Lower lobe of right lung (tissue), 2 donors: ENCODE data around the gene PPIL1. TPM values are rescaled to one million over a fixed set of nuclear protein-coding genes. Genes with fewer than 3 reads are reported as not detected.

Source experiments
- ATAC-seq, 2 donors: fragments of 200-7000 bp; cut with Tn5 transposase; one replicate each; pipeline ENCODE4 v1.9.1; 2020 to 2022; ENCODE audit warnings: mild to moderate bottlenecking in 2 of 2, moderate library complexity in 2 of 2
- DNase-seq: peaks from one replicate; pipeline ENCODE4 v3.0.0-alpha.2; 2020
- H3K27ac ChIP-seq: fragments of 200-600 bp; one replicate; pipeline ENCODE4 v1.8.0; 2022
- H3K27me3 ChIP-seq: fragments of 200-600 bp; one replicate; pipeline ENCODE4 v1.8.0; 2022; ENCODE audit warnings: low read depth
- H3K36me3 ChIP-seq: fragments of 200-600 bp; one replicate; pipeline ENCODE4 v1.8.0; 2022; ENCODE audit warnings: mild to moderate bottlenecking
- H3K4me1 ChIP-seq: fragments of 200-600 bp; one replicate; pipeline ENCODE4 v1.8.0; 2022
- H3K4me3 ChIP-seq: fragments of 200-600 bp; one replicate; pipeline ENCODE4 v1.8.0; 2022; ENCODE audit warnings: mild to moderate bottlenecking
- H3K9me3 ChIP-seq: fragments of 200-600 bp; one replicate; pipeline ENCODE4 v1.8.0; 2022
- intact Hi-C: fragments of 100-400 bp; cut with DNase I; formaldehyde crosslinking; loops from one replicate; pipeline ENCODE4 v1.11.0; 2022
- total RNA-seq: library from RNA; stranded (reverse); fragmentation: NEBNext Ultra II Directional; extraction: Animal tissue kit (Norgen Biotek cat#: 25700); gene quantifications from one replicate; pipeline ENCODE4 v1.2.1, GENCODE V29; 2021
- TF ChIP-seq, protein P1 (sequence below): fragments of 200-600 bp; IDR thresholded peaks from one replicate; pipeline ENCODE4 v1.8.0; 2022; ENCODE audit warnings: antibody characterized with exemption, mild to moderate bottlenecking
- donor health status: DM: no; HTN: yes; CAD: no; lungs with severe emphysema.

Gene PPIL1
- total RNA-seq, 1 donor from 2014 or later, result 14.4 TPM

DNA sequence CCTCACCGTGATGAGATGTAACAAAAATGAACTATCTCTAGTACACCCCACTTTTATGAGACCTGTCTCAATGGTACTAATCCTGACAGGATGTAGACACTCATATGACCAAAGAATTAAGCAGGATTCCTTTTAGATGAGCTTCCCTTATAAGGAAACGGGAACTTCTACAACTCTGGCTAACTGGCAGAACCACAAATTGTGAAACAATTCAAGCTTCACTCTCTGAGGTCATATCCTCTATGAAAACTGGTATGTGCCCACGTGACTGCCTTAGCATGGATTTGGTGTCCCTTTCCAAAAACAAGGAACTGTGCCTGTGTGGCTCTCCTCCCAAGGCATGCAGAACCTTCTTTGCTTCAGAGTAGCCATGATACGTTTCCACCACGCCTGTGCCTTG is 21.3 kb downstream of the PPIL1 start:
- intact Hi-C loops, result loop anchor here (5.0 kb wide), 1 partner anchor 86 kb away; no protein-coding TSS in a partner anchor
- Histone ChIP-seq H3K27ac (peak overlapping the region; percentile 37), H3K4me1 (peaks cover 29% of the 10 kb centered on the region), H3K9me3 (no peaks in the 10 kb centered on the region), H3K4me3 (no peak overlapping the region), H3K27me3 (no peaks in the 10 kb centered on the region), H3K36me3 (peaks cover 19% of the 10 kb centered on the region)
- TF ChIP-seq, protein P1, sequence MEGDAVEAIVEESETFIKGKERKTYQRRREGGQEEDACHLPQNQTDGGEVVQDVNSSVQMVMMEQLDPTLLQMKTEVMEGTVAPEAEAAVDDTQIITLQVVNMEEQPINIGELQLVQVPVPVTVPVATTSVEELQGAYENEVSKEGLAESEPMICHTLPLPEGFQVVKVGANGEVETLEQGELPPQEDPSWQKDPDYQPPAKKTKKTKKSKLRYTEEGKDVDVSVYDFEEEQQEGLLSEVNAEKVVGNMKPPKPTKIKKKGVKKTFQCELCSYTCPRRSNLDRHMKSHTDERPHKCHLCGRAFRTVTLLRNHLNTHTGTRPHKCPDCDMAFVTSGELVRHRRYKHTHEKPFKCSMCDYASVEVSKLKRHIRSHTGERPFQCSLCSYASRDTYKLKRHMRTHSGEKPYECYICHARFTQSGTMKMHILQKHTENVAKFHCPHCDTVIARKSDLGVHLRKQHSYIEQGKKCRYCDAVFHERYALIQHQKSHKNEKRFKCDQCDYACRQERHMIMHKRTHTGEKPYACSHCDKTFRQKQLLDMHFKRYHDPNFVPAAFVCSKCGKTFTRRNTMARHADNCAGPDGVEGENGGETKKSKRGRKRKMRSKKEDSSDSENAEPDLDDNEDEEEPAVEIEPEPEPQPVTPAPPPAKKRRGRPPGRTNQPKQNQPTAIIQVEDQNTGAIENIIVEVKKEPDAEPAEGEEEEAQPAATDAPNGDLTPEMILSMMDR, result no peak
- no peak for DNase-seq
- ATAC-seq, result peak; percentile 56 to 67

- Histone ChIP-seq H3K4me3 (no peak overlapping the region), H3K27me3 (no peaks in the 10 kb centered on the region), H3K36me3 (peaks cover 19% of the 10 kb centered on the region), H3K9me3 (no peaks in the 10 kb centered on the region), H3K27ac (peak overlapping the region; percentile 37), H3K4me1 (peaks cover 32% of the 10 kb centered on the region)
- no peak for DNase-seq
- no peak for ATAC-seq
- intact Hi-C loops, result loop anchor here (5.0 kb wide), 1 partner anchor 85 kb away; no protein-coding TSS in a partner anchor
- TF ChIP-seq, protein P1, result no peak
Measured at GRCh38 chr6:36852481-36853147, 22.0 kb downstream of the PPIL1 start.

DNA sequence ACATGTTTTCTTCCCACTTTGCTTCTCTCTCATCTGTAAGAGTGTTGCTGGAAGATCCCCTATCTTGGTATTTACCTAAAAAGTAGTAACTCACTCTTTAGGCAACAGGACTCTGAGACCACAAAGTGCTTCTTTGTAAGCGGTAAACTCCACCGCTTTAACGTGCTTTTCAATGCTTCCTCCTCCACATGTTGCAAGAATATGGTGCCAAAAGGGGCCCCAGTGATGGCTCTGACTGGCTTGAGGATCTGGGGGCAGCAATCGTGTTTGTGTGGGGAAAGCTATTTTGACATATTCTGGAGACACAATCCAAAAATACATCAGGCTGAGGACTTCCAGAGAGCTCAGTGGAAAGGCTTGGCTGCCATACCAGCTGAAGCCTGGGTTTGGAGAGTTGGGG is 23.0 kb downstream of the PPIL1 start:
- Histone ChIP-seq H3K27me3 (no peaks in the 10 kb centered on the region), H3K9me3 (no peaks in the 10 kb centered on the region), H3K4me1 (peaks cover 32% of the 10 kb centered on the region), H3K27ac (no peak overlapping the region), H3K4me3 (no peak overlapping the region), H3K36me3 (peaks cover 19% of the 10 kb centered on the region)
- DNase-seq (no peak), ATAC-seq (no peak)
- intact Hi-C loops, result loop anchor here (5.0 kb wide), 1 partner anchor 84 kb away; no protein-coding TSS in a partner anchor
- TF ChIP-seq, protein P1, result no peak

DNA sequence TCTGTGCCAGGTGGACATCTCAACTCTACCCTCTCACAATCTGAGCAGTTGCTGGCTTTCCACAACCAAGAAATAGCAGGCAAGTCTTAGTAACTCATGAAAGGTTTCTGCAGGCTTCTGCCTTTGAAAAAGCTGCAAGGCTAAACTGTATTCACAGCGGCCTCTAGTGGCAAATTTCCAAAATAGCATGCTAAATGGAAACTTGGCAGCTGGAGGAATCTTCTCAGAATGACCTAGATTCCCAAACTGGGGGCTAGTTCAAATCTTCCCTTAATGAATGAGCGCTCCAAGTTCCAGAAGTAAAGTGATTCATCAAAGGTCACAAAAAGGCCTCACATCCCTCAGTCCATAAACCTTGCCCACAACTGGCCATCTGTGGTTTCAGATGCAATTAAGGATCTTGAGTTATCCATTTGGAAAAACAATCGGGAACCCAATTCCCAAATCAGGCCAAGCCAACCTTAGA is 23.4 kb downstream of the PPIL1 start:
- intact Hi-C loops, result loop anchor here (5.0 kb wide), 1 partner anchor 84 kb away; no protein-coding TSS in a partner anchor

GRCh38 chr6:36850021-36850420 is 24.6 kb downstream of the PPIL1 start:
- Histone ChIP-seq H3K9me3 (no peaks in the 10 kb centered on the region), H3K4me3 (no peak overlapping the region), H3K36me3 (peaks cover 5% of the 10 kb centered on the region), H3K27me3 (no peaks in the 10 kb centered on the region), H3K27ac (no peak overlapping the region), H3K4me1 (peaks cover 32% of the 10 kb centered on the region)
- ATAC-seq (no peak), DNase-seq (no peak)
- intact Hi-C loops, result loop anchor here (5.0 kb wide), 1 partner anchor 83 kb away; no protein-coding TSS in a partner anchor
- TF ChIP-seq, protein P1, result no peak

More for the DNA sequence above, 23.4 kb downstream of the PPIL1 start:
- Histone ChIP-seq H3K9me3 (no peaks in the 10 kb centered on the region), H3K36me3 (peaks cover 16% of the 10 kb centered on the region), H3K4me1 (peaks cover 32% of the 10 kb centered on the region), H3K27ac (no peak overlapping the region), H3K4me3 (no peak overlapping the region), H3K27me3 (no peaks in the 10 kb centered on the region)
- TF ChIP-seq, protein P1, result peak; percentile 78
- peak; percentile 40 to 49 for ATAC-seq
- DNase-seq, result no peak
